BLaER1 (cell line): Measurements from ENCODE around the gene APBA2.
A peak's percentile ranks its signal among the peaks of the same experiment; 100 is the strongest.

Source experiments
- H3K27ac ChIP-seq: shearing (Covaris generic); formaldehyde crosslinking; 2 replicates; pipeline ENCODE4 v1.8.1; 2022
- H3K27me3 ChIP-seq: shearing (Covaris generic); formaldehyde crosslinking; 2 replicates; pipeline ENCODE4 v1.8.1; 2022
- H3K36me3 ChIP-seq: shearing (Covaris generic); formaldehyde crosslinking; 2 replicates; pipeline ENCODE4 v1.8.1; 2022
- H3K4me1 ChIP-seq: shearing (Covaris generic); formaldehyde crosslinking; 2 replicates; pipeline ENCODE4 v1.8.1; 2022
- H3K4me2 ChIP-seq: shearing (Covaris generic); formaldehyde crosslinking; 2 replicates; pipeline ENCODE4 v1.8.1; 2022
- H3K4me3 ChIP-seq: shearing (Covaris generic); formaldehyde crosslinking; 2 replicates; pipeline ENCODE4 v1.8.1; 2022
- H3K9ac ChIP-seq: shearing (Covaris generic); formaldehyde crosslinking; 2 replicates; pipeline ENCODE4 v1.8.1; 2022
- H3K9me3 ChIP-seq: shearing (Covaris generic); formaldehyde crosslinking; 2 replicates; pipeline ENCODE4 v1.8.1; 2022
- H4K20me1 ChIP-seq: shearing (Covaris generic); formaldehyde crosslinking; 2 replicates; pipeline ENCODE4 v1.8.1; 2022
- Cebpa-rat ChIP-seq: shearing (Covaris generic); IDR thresholded peaks from 2 replicates; pipeline ENCODE4 v1.8.1; 2022

APBA2 gene

DNA sequence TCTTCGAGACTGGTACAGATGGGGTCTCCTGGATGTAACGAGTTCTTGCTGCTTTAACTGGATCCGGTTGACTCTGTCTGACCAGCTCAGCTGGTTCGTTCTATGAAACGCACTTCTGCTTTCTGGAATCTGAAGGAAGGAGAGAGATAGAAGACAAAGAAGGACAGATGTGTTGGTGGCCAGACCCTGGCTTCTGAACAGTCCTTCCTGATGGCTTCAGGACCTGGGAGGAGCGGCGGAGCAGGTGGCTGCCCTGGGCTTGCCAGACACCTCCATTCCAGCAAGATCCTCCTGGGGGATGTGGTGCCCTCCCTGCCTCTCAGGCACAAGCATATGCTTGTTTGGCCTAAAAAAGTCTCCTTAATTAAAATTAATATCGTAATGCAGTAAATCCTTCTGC is 99.9 kb downstream of the APBA2 start:
- no peak overlapping the region for H3K27ac ChIP-seq
- H3K9me3 ChIP-seq, result no peaks in the 10 kb centered on the region
- H3K27me3 ChIP-seq, result no peaks in the 10 kb centered on the region
- no peak overlapping the region for H3K4me2 ChIP-seq
- no peaks in the 10 kb centered on the region for H3K36me3 ChIP-seq
- H3K9ac ChIP-seq, result no peak overlapping the region
- no peak for TF ChIP-seq Cebpa-rat
- no peak overlapping the region for H3K4me3 ChIP-seq
- peaks cover 17% of the 10 kb centered on the region for H4K20me1 ChIP-seq
- no peaks in the 10 kb centered on the region for H3K4me1 ChIP-seq

DNA sequence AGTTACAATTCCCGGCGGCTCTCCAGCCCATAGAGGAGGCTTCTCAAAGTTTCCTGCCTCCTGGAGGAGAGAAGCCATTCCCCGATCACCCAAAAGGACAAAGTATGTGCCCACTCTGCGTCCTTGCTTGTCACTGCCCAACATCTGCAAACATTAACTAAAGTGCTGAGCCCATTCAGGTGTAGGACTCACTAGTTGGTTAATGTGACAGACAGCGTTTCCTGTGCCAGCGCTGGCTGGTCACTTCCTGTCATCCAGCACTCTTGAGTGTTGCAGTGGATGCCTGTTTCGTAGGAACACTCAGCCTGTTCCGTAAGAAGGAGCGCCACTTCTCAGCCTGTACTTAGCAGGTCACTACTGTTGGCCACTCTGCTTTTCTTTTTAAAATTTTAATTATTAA is 100.3 kb downstream of the APBA2 start:
- no peaks in the 10 kb centered on the region for H3K4me1 ChIP-seq
- no peak overlapping the region for H3K4me2 ChIP-seq
- no peak overlapping the region for H3K4me3 ChIP-seq
- no peaks in the 10 kb centered on the region for H3K36me3 ChIP-seq
- no peaks in the 10 kb centered on the region for H3K27me3 ChIP-seq
- no peaks in the 10 kb centered on the region for H3K9me3 ChIP-seq
- no peak overlapping the region for H3K27ac ChIP-seq
- no peak overlapping the region for H3K9ac ChIP-seq
- H4K20me1 ChIP-seq, result peaks cover 18% of the 10 kb centered on the region
- no peak for TF ChIP-seq Cebpa-rat

GRCh38 chr15:28986726-28987125 is 101.0 kb downstream of the APBA2 start:
- peaks cover 25% of the 10 kb centered on the region for H4K20me1 ChIP-seq
- no peak overlapping the region for H3K4me2 ChIP-seq
- no peak overlapping the region for H3K27ac ChIP-seq
- no peak for TF ChIP-seq Cebpa-rat
- H3K4me3 ChIP-seq, result no peak overlapping the region
- no peaks in the 10 kb centered on the region for H3K27me3 ChIP-seq
- no peaks in the 10 kb centered on the region for H3K4me1 ChIP-seq
- H3K36me3 ChIP-seq, result no peaks in the 10 kb centered on the region
- no peaks in the 10 kb centered on the region for H3K9me3 ChIP-seq
- H3K9ac ChIP-seq, result no peak overlapping the region

DNA sequence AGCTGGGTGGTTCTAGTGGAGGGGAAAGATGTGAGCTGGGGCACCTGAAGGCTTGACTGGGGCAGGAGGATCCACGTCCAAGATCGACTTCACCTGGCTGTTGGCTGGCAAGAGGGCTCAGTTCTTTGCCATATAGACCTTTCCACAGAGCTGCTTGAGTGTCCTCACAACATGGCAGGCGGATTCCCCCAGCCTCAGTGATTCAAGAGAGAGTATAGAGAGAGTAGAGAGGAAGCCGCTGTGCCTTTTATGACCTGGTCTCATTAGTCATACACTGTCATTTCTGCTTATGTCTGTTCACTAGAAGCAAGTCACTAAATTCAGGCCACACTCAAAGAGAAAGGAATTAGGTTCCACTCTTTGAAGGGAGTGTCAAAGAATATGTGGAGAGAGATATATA is 101.6 kb downstream of the APBA2 start:
- no peak overlapping the region for H3K9ac ChIP-seq
- TF ChIP-seq Cebpa-rat, result no peak
- no peak overlapping the region for H3K27ac ChIP-seq
- H3K4me1 ChIP-seq, result peaks cover 1% of the 10 kb centered on the region
- no peaks in the 10 kb centered on the region for H3K36me3 ChIP-seq
- H3K27me3 ChIP-seq, result no peaks in the 10 kb centered on the region
- H4K20me1 ChIP-seq, result peaks cover 26% of the 10 kb centered on the region
- H3K4me2 ChIP-seq, result no peak overlapping the region
- no peaks in the 10 kb centered on the region for H3K9me3 ChIP-seq
- H3K4me3 ChIP-seq, result no peak overlapping the region

DNA sequence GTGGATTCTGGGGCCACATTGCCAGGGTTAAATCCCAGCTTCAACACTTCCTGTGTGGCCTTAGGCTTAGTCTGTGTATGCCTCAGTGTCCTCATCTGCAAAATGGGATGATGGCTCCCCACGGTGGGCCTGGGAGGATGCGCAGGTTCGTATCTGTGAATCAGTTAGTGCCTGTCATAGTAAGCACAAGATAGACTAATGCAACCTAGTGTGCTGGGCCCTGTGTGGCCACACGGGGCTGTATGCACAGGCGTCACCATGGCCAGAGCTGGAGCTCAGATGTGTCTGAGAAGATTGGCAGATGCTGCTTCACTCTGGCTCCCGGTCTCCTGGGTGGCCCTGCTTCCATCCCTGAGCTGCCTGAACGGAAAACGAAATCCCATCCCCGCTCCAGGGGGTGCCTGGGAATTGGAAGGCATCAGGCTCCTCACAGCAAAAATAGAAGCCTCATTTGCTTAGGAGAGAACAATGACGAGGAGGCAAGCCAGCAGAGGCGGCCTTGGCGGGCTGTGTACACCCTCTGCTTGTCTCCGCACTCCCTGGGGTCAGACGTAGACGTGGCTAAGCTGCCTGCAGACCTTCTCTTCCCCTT is 103.6 kb downstream of the APBA2 start:
- H3K4me3 ChIP-seq, result no peak overlapping the region
- H3K9me3 ChIP-seq, result no peaks in the 10 kb centered on the region
- H3K36me3 ChIP-seq, result no peaks in the 10 kb centered on the region
- H3K4me1 ChIP-seq, result peaks cover 21% of the 10 kb centered on the region
- no peaks in the 10 kb centered on the region for H3K27me3 ChIP-seq
- no peak overlapping the region for H3K9ac ChIP-seq
- H3K4me2 ChIP-seq, result no peak overlapping the region
- H3K27ac ChIP-seq, result no peak overlapping the region
- peaks cover 43% of the 10 kb centered on the region for H4K20me1 ChIP-seq
- no peak for TF ChIP-seq Cebpa-rat

GRCh38 chr15:28989896-28990295 is 104.1 kb downstream of the APBA2 start:
- H3K4me1 ChIP-seq, result peaks cover 27% of the 10 kb centered on the region
- no peaks in the 10 kb centered on the region for H3K36me3 ChIP-seq
- no peak for TF ChIP-seq Cebpa-rat
- no peak overlapping the region for H3K27ac ChIP-seq
- no peaks in the 10 kb centered on the region for H3K27me3 ChIP-seq
- peaks cover 37% of the 10 kb centered on the region for H4K20me1 ChIP-seq
- H3K4me2 ChIP-seq, result no peak overlapping the region
- no peak overlapping the region for H3K4me3 ChIP-seq
- H3K9me3 ChIP-seq, result no peaks in the 10 kb centered on the region
- H3K9ac ChIP-seq, result no peak overlapping the region

GRCh38 chr15:28990390-28990789 is 104.6 kb downstream of the APBA2 start:
- H3K4me1 ChIP-seq, result peaks cover 29% of the 10 kb centered on the region
- H4K20me1 ChIP-seq, result peaks cover 34% of the 10 kb centered on the region
- H3K36me3 ChIP-seq, result no peaks in the 10 kb centered on the region
- no peak overlapping the region for H3K4me3 ChIP-seq
- TF ChIP-seq Cebpa-rat, result no peak
- no peak overlapping the region for H3K27ac ChIP-seq
- H3K9ac ChIP-seq, result no peak overlapping the region
- no peak overlapping the region for H3K4me2 ChIP-seq
- no peaks in the 10 kb centered on the region for H3K27me3 ChIP-seq
- no peaks in the 10 kb centered on the region for H3K9me3 ChIP-seq

DNA sequence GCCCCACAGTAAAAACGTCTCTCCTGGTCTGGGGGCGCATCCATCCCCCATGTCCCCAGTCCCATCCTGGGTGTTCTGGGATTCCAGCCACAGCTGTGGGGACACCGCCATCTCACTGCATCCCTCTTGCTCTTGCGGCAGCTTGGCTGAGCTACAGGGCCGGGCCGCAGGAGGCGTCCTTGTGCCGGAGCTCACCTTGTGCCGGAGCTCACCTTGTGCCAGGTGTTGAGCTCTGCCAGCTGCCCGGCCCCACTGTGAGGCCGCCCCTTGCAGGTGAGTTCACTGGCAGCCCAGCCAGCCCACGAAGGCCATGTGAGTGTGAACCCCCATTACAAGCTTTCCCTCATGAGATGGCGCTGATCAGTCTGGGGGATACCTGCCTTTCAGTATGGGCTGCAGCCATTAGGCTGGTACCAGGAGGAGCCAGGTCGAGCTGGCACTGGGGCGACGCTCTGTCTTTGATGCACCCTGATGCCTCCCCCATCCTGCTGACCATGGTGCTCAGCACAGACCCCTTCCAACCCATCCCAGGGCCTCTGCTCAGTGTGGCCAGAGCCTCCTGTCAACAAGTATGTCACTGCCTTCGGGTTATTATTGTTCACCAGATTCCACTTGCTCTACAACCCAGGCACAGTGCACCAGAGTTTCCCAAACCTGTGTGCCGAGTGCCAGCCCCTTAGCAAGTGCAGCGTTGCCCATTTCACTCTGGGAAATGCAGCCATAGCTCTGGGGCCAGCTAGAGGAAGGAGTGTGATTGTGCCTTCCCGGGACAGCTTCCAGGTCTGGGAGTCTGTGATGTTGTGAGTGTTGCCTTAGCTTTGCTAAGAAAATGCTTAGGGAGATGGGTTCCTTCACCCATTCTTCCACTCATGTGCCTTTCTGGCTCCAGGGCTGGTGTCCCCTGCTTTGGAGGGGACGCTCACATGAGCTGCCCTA is 105.7 kb downstream of the APBA2 start:
- H3K9ac ChIP-seq, result no peak overlapping the region
- peaks cover 8% of the 10 kb centered on the region; the same call in 1 of the 2 replicates for H3K36me3 ChIP-seq
- TF ChIP-seq Cebpa-rat, result no peak

DNA sequence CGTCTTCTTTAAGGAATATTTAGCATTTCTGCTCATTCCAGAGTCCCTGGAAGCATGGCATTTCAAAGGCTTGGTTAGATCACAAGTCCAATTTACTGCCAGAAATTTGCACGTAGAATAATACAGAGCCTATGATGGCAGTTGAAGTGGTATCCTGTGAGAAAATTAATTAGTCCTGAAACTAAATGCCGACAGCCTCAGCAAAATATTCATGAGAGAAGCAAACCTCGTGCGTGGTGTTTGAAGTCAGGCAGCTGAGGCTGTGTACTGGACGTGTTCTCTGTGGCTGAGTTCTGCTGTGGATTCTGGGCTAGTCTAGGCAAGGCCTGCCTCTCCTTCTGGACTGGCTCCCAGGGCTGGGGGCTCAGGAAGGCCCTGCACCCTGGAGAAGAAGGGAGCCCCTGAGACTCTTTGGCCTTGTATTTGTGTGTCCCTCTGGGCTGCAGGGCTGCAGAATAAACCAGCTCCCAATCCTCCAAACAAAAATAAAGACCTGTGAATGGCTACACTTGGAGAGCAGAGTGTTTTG is 106.6 kb downstream of the APBA2 start:
- Histone ChIP-seq H4K20me1 (peaks cover 26% of the 10 kb centered on the region), H3K36me3 (peaks cover 11% of the 10 kb centered on the region; the same call in 1 of the 2 replicates), H3K9me3 (no peaks in the 10 kb centered on the region), H3K4me1 (peaks cover 29% of the 10 kb centered on the region), H3K4me3 (no peak overlapping the region), H3K27me3 (no peaks in the 10 kb centered on the region), H3K27ac (0 out of 2 replicates have a peak overlapping the region, but pooled peaks have one; percentile 13), H3K9ac (no peak overlapping the region), H3K4me2 (peak overlapping the region; percentile 51)
- no peak for TF ChIP-seq Cebpa-rat

More for the DNA sequence above, 105.7 kb downstream of the APBA2 start:
- H3K9me3 ChIP-seq, result no peaks in the 10 kb centered on the region
- no peak overlapping the region for H3K27ac ChIP-seq
- H3K4me2 ChIP-seq, result no peak overlapping the region
- H3K4me1 ChIP-seq, result peaks cover 29% of the 10 kb centered on the region
- peaks cover 26% of the 10 kb centered on the region for H4K20me1 ChIP-seq
- H3K27me3 ChIP-seq, result no peaks in the 10 kb centered on the region
- no peak overlapping the region for H3K4me3 ChIP-seq
